Muscle layer of colon (tissue), 2 donors: ENCODE data around the gene SLC38A10.

Source experiments
- H3K27ac ChIP-seq: one replicate; pipeline ENCODE4 v1.7.0; 2013; ENCODE audit warnings: low read depth, mild to moderate bottlenecking, low read length, moderate library complexity
- H3K27me3 ChIP-seq, 2 donors: one replicate each; pipeline ENCODE4 v1.7.0; 2013; ENCODE audit warnings: low read length in 2 of 2, mild to moderate bottlenecking in 2 of 2; ENCODE audit not compliant: insufficient read depth in 2 of 2, control insufficient read depth in 1 of 2
- H3K36me3 ChIP-seq: one replicate; pipeline ENCODE4 v1.7.0; 2013; ENCODE audit warnings: mild to moderate bottlenecking, low read length; ENCODE audit not compliant: insufficient read depth
- H3K4me1 ChIP-seq: one replicate; pipeline ENCODE4 v1.7.0; 2013; ENCODE audit warnings: mild to moderate bottlenecking, low read length; ENCODE audit not compliant: insufficient read depth
- H3K4me3 ChIP-seq, 2 donors: one replicate each; pipeline ENCODE4 v1.7.0; 2013; ENCODE audit warnings: low read length in 2 of 2, low read depth in 1 of 2, mild to moderate bottlenecking in 1 of 2, moderate library complexity in 1 of 2
- H3K9ac ChIP-seq: one replicate; pipeline ENCODE4 v1.7.0; 2013; ENCODE audit warnings: low read length
- H3K9me3 ChIP-seq: one replicate; pipeline ENCODE4 v1.7.0; 2013; ENCODE audit warnings: mild to moderate bottlenecking, low read length
- donor health status: abdominal sarcoma.
- donor health status: Adenocarcinoma of cecum.

The SLC38A10 gene

DNA sequence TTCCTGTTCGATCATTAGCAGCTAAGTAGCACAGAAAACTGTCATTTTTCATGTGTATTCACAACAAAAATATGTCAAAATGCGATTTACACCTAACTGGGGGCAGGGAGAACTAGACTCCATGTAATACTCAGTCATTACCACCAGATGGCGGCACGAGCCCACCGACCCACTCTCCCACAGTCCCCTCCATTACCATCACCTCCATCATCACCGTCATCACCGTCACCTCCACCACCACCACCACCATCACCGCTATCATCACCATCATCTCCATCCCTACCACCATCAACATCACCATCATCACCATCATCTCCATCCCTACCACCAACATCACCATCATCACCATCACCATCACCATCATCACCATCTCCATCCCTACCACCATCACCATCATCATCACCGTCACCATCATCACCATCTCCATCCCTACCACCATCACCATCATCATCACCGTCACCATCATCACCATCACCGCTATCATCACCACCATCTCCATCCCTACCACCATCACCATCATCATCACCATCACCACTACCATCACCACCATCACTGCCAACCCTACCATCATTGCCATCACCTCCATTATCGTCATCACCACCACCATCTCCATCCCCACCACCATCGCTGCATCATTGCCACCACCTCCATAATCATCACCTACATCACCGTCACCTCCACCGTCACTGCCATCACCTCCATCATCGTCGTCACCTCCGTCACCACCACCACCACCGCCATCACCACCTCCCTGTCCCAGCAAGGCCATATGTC is 41.6 kb downstream of the SLC38A10 start:
- no peak overlapping the region for H3K4me3 ChIP-seq
- no peaks in the 10 kb centered on the region for H3K9me3 ChIP-seq
- H3K4me1 ChIP-seq: peaks cover 12% of the 10 kb centered on the region
- no peaks in the 10 kb centered on the region for H3K27me3 ChIP-seq
- peaks cover 27% of the 10 kb centered on the region for H3K36me3 ChIP-seq
- no peak overlapping the region for H3K9ac ChIP-seq
- no peak overlapping the region for H3K27ac ChIP-seq

DNA sequence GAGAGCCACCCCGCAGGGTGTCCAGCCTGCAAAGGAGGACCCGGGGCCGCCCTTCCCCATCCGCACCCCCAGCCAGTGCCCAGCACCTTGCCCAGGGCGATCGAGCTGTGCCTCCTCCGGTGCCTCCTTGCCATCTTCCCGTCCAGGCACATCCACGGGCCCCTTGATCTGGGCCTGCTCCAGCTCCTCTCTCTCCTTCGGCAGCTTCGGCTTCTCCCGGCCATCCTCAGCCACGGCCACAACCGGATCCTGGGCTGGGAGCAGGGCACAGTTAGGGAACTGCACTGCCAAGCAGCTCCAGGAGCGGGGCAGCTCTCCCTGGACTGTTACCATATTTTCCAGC is 42.1 kb downstream of the SLC38A10 start:
- peaks cover 25% of the 10 kb centered on the region for H3K36me3 ChIP-seq
- peaks cover 12% of the 10 kb centered on the region for H3K4me1 ChIP-seq
- H3K9me3 ChIP-seq: no peaks in the 10 kb centered on the region
- no peak overlapping the region for H3K9ac ChIP-seq
- H3K27ac ChIP-seq: no peak overlapping the region
- no peaks in the 10 kb centered on the region for H3K27me3 ChIP-seq
- H3K4me3 ChIP-seq: no peak overlapping the region

GRCh38 chr17:81252326-81252986 is 42.7 kb downstream of the SLC38A10 start:
- peaks cover 12% of the 10 kb centered on the region for H3K4me1 ChIP-seq
- H3K27me3 ChIP-seq: no peaks in the 10 kb centered on the region
- H3K27ac ChIP-seq: no peak overlapping the region
- peaks cover 25% of the 10 kb centered on the region for H3K36me3 ChIP-seq
- H3K4me3 ChIP-seq: no peak overlapping the region
- H3K9ac ChIP-seq: no peak overlapping the region
- H3K9me3 ChIP-seq: no peaks in the 10 kb centered on the region

- Histone ChIP-seq H3K27ac (no peak overlapping the region), H3K9ac (no peak overlapping the region), H3K4me1 (peaks cover 12% of the 10 kb centered on the region), H3K27me3 (no peaks in the 10 kb centered on the region), H3K4me3 (no peak overlapping the region), H3K36me3 (peaks cover 25% of the 10 kb centered on the region), H3K9me3 (no peaks in the 10 kb centered on the region)
These were observed 43.3 kb downstream of the SLC38A10 start for GRCh38 chr17:81251709-81252301.

DNA sequence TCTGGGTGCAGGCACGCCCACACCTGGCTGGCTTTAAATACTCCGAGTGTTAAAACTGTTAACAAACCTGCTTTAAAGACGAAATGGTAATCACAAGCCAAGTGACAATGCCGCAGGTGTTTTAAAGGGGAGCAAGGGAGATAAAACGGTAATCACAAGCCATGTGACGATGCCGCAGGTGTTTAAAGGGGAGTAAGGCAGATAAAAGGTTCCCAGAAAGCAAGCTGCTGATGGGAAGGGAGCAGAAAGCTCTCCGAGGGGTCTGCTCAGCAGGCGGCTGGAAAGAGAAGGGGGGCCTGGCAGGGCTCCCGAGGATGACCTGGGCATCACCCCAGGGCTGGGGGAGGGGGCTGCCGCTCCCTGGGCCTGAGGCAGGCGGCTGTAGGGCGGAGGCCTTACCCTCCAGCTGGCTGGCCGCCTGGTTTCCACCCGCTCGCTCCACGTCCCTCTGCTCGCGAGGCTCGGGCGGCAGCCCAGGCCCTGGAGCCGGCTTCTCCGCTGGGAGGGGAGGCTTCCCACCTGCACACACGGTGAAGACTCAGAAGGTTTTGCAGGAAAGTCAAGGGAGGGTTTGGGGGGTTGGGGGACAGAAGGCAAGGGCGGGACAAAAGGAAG is 43.9 kb downstream of the SLC38A10 start:
- Histone ChIP-seq H3K9ac (no peak overlapping the region), H3K27ac (no peak overlapping the region), H3K9me3 (no peaks in the 10 kb centered on the region), H3K4me1 (peaks cover 12% of the 10 kb centered on the region), H3K4me3 (no peak overlapping the region), H3K36me3 (peaks cover 25% of the 10 kb centered on the region), H3K27me3 (no peaks in the 10 kb centered on the region)

DNA sequence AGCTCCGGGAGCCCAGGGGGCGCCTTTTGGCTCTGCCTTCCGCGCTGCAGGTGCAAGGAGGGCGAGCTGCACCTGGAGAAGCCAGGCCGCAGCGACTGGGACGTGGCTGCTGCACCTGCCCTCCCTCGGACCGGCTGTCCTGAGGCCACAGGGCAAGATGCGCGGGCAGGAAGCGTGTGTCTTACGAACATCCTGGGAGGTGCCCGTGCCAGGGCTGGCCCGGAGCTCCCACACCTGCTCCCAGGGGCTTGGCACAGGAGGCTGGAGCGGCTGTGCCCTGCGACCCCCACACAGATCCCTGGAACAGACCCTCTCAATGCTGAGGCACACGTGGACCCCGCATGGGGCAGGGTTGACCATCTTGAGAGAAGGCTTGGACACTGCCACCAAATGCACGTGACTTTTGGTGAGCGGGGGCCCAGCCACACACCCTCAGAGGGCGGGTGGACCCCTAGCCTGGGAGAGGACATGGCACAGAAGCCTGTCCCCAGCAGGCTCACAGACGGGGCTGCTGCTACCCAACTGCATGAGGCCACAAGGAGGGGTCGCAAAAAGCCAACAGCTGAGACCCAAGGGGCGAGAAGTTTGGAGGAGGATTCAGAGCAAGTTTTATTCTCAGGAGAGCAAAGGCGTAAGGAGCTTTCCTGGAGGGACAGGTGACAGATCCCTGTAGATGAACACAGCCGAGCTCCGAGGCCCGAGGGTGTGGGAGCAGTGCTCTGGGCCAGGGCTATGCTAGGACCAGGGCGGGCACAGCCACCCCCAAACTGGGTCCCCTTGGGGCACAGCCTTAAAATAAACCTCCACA is 44.6 kb downstream of the SLC38A10 start:
- peaks cover 10% of the 10 kb centered on the region for H3K4me1 ChIP-seq

GRCh38 chr17:81249223-81250040 is 45.7 kb downstream of the SLC38A10 start:
- no peak overlapping the region for H3K27ac ChIP-seq
- H3K4me3 ChIP-seq: no peak overlapping the region
- H3K9me3 ChIP-seq: no peaks in the 10 kb centered on the region
- no peak overlapping the region for H3K9ac ChIP-seq
- H3K27me3 ChIP-seq: no peaks in the 10 kb centered on the region
- H3K4me1 ChIP-seq: no peaks in the 10 kb centered on the region
- peaks cover 25% of the 10 kb centered on the region for H3K36me3 ChIP-seq

More for the DNA sequence above, 44.6 kb downstream of the SLC38A10 start:
- Histone ChIP-seq H3K27ac (no peak overlapping the region), H3K4me3 (no peak overlapping the region), H3K9ac (no peak overlapping the region), H3K9me3 (no peaks in the 10 kb centered on the region), H3K27me3 (no peaks in the 10 kb centered on the region), H3K36me3 (peaks cover 25% of the 10 kb centered on the region)

DNA sequence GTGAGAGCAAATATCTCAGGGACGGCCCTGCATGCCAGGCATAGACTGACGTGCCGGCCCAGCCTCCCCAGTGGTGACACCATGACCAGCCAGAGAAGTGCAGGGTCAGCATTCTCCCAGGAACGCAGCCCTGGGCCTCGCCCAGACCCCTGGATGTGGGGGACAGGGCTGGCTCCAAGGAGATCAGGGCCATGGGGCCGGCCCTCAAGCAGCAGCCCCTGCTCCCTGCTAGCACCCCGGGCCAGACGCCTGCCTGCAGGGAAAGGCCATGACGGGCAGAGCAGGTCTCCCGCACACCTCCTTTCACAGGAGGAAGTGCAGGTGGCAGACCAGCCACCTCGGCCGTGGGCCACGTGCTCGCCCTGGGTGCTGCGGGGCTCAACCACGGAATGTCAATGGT is 46.5 kb downstream of the SLC38A10 start:
- Histone ChIP-seq H3K4me1 (no peaks in the 10 kb centered on the region), H3K9ac (no peak overlapping the region), H3K36me3 (peaks cover 25% of the 10 kb centered on the region), H3K4me3 (no peak overlapping the region), H3K27ac (no peak overlapping the region), H3K9me3 (no peaks in the 10 kb centered on the region), H3K27me3 (no peaks in the 10 kb centered on the region)

- peaks cover 21% of the 10 kb centered on the region for H3K36me3 ChIP-seq
These were observed 47.6 kb downstream of the SLC38A10 start for GRCh38 chr17:81247339-81247990.

DNA sequence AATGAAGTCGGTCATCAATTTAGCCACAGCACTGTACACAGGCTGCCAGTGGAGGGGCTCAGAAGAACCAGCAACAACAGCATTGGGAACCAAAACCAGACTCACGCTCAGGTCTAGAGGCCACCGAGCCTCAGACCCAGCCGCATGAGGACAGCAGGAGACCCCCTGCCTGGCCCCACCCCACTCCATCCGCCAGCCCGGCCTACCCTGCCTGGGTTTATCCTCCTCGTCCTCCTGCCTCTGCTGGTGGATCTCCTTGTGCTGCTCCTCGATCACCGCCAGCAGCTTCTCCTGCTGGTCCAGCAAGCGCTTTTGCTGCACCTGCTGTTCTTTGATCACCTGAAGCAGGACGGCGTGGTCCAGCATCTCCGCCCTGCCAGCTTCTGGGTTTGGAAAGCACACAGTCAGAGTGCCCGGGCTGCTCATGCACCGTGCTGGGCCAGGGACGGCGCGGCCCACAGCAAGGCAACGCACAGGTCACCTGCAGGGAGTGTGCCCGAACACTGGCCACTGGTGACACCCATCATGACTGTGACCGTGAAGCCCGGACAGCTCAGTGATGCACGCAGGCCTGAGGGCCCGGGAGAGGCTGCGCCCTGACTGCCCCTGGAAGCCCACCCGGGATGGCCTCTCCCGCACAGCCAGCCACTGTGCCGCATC is 48.3 kb downstream of the SLC38A10 start:
- Histone ChIP-seq H3K9me3 (no peaks in the 10 kb centered on the region), H3K9ac (no peak overlapping the region), H3K27me3 (no peaks in the 10 kb centered on the region), H3K4me3 (no peak overlapping the region), H3K4me1 (no peaks in the 10 kb centered on the region), H3K27ac (no peak overlapping the region), H3K36me3 (peaks cover 14% of the 10 kb centered on the region)

More at GRCh38 chr17:81247339-81247990, 47.6 kb downstream of the SLC38A10 start:
- Histone ChIP-seq H3K9me3 (no peaks in the 10 kb centered on the region), H3K4me3 (no peak overlapping the region), H3K4me1 (no peaks in the 10 kb centered on the region), H3K27ac (no peak overlapping the region), H3K9ac (no peak overlapping the region), H3K27me3 (no peaks in the 10 kb centered on the region)
